Measurements from ENCODE around the gene C16orf96.

- TF ChIP-seq, protein P1, sequence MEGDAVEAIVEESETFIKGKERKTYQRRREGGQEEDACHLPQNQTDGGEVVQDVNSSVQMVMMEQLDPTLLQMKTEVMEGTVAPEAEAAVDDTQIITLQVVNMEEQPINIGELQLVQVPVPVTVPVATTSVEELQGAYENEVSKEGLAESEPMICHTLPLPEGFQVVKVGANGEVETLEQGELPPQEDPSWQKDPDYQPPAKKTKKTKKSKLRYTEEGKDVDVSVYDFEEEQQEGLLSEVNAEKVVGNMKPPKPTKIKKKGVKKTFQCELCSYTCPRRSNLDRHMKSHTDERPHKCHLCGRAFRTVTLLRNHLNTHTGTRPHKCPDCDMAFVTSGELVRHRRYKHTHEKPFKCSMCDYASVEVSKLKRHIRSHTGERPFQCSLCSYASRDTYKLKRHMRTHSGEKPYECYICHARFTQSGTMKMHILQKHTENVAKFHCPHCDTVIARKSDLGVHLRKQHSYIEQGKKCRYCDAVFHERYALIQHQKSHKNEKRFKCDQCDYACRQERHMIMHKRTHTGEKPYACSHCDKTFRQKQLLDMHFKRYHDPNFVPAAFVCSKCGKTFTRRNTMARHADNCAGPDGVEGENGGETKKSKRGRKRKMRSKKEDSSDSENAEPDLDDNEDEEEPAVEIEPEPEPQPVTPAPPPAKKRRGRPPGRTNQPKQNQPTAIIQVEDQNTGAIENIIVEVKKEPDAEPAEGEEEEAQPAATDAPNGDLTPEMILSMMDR (conservative IDR thresholded peaks at IDR 0.05) = no peak
- TF ChIP-seq ZFX (IDR thresholded peaks at IDR 0.05) = no peak
Measured at GRCh38 chr16:4602331-4602730, 46.2 kb downstream of the C16orf96 start.

All from C4-2B (cell line).